ENCODE measurements around the gene HNRNPH2. TPM values are rescaled to one million over a fixed set of nuclear protein-coding genes. Genes with fewer than 3 reads are reported as not detected.

HNRNPH2 gene
- total and polyA plus RNA-seq, 12 donors = 30.7 to 74.9 (median 59.3) TPM

- whole genome bisulfite sequencing, 2 donors = 76 to 78% methylated on average over 6 of the region's 6 CpGs
- ATAC-seq = no peak
- intact Hi-C loops (cut with DNase I) = no loop called here
Measured at GRCh38 chrX:101369687-101370086, 38.3 kb upstream of the HNRNPH2 start.

GRCh38 chrX:101370888-101371504, 37.0 kb upstream of the HNRNPH2 start:
- Histone ChIP-seq H3K27ac (no peak overlapping the region), H3K4me1 (no peaks in the 10 kb centered on the region), H3K9me3 (no peaks in the 10 kb centered on the region), H3K36me3 (no peaks in the 10 kb centered on the region), H3K27me3 (peaks cover 0 to 21% (median 0%) of the 10 kb centered on the region in 7 donors), H3K4me3 (no peak overlapping the region)
- intact Hi-C loops (cut with DNase I) = no loop called here
- DNase-seq = no peak
- TF ChIP-seq CTCF (IDR thresholded peaks at IDR 0.05) = no peak
- 55 to 61% methylated on average over 3 of the region's 3 CpGs for WGBS, 2 donors
- no peak for ATAC-seq

More at GRCh38 chrX:101369687-101370086, 38.3 kb upstream of the HNRNPH2 start:
- H3K9me3 ChIP-seq = no peaks in the 10 kb centered on the region
- no peak for TF ChIP-seq CTCF (IDR thresholded peaks at IDR 0.05)
- H3K27me3 ChIP-seq = peaks cover 0 to 24% (median 0%) of the 10 kb centered on the region in 7 donors
- DNase-seq = no peak
- no peaks in the 10 kb centered on the region for H3K4me1 ChIP-seq
- H3K36me3 ChIP-seq = no peaks in the 10 kb centered on the region
- no peak overlapping the region for H3K4me3 ChIP-seq
- no peak overlapping the region for H3K27ac ChIP-seq

DNA sequence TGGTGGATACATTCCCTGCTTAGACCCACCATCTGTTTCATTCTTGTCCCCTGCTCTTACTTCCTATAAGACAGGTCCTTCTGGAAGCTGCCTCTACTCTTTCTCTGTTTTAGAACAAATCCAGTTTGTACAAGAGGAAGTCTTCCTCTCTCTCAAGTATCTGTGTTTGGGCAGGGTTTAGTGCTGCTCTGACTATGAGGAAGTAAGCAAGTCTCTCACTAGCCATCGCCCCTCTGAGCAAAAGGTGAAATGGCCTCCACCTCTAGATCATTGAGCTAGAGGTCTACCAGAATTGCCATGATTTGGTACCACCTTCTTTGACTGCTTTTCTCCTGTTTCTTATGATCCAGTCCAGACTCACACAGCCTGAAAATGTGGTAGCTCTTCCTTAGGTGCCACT, 30.5 kb upstream of the HNRNPH2 start:
- Histone ChIP-seq H3K4me3 (no peak overlapping the region), H3K27me3 (peaks cover 0 to 24% (median 0%) of the 10 kb centered on the region in 7 donors), H3K4me1 (no peaks in the 10 kb centered on the region), H3K9me3 (no peaks in the 10 kb centered on the region), H3K36me3 (no peaks in the 10 kb centered on the region), H3K27ac (no peak overlapping the region)
- intact Hi-C loops (cut with DNase I) = no loop called here
- WGBS, 2 donors = 76 to 94% methylated on average over 1 of the region's 1 CpG
- no peak for DNase-seq
- no peak for ATAC-seq
- no peak for TF ChIP-seq CTCF (IDR thresholded peaks at IDR 0.05)

DNA sequence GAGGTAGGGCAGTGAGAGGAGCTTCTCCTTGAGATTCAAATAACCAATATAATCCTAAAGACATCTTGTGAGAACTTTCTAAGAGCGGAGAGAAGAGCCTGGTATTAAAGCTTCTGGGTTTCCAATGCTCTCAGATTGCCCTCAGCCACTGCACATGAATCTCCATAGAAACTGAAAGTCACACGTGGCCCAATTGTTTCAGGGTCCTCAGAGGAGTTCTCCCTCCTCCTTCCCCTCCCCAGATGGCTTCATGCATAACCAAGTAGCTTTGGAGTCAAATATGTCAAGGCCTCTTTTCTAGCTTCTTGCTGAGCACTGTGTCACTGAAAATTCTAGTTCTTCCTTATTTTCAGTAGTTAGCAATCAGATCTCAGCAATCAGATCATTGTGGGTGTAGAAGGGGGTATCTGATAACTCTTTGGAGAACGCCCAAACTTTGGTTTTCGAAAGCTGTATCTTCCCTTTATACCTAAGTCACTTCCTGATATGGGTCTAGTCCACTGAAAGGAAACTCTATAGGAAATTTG, 24.3 kb upstream of the HNRNPH2 start:
- 68 to 76% methylated on average over 4 of the region's 4 CpGs for WGBS, 2 donors
- intact Hi-C loops (cut with DNase I) = no loop called here
- ATAC-seq (no peak), DNase-seq (no peak)
- no peak for TF ChIP-seq CTCF (IDR thresholded peaks at IDR 0.05)
- Histone ChIP-seq H3K27ac (no peak overlapping the region), H3K27me3 (no peaks in the 10 kb centered on the region), H3K36me3 (no peaks in the 10 kb centered on the region), H3K4me3 (no peak overlapping the region), H3K4me1 (no peaks in the 10 kb centered on the region), H3K9me3 (no peaks in the 10 kb centered on the region)
